A549 (cell line): ENCODE measurements around the gene NCOA1. TPM values are rescaled to one million over a fixed set of nuclear protein-coding genes. Genes with fewer than 3 reads are reported as not detected.
A peak's percentile ranks its signal among the peaks of the same experiment; 100 is the strongest.

Experiments used
- ATAC-seq, 2 experiments: fragments of 200-7000 bp in 1 of 2; fragments of >200 bp in 1 of 2; cut with Nextera tagmentation in 1 of 2; cut with Tn5 transposase in 1 of 2; 3 replicates each; pipeline versions ENCODE4 v1.8.0 to v1.9.1; 2018 to 2020; ENCODE audit warnings: mild to moderate bottlenecking in 1 of 2, moderate library complexity in 1 of 2
- CTCF ChIA-PET: fragments of 300-600 bp; sonication (Branson Sonifier 250); formaldehyde crosslinking; extraction: SDS; loops from one replicate; lab custom pipeline; 2021; ENCODE audit warnings: antibody characterized with exemption, inconsistent platforms; lab: Yijun Ruan, JAX
- POLR2A ChIA-PET: fragments of 350-600 bp; formaldehyde crosslinking; extraction: SDS; loops from one replicate; lab custom pipeline; 2021; ENCODE audit warnings: antibody characterized with exemption, inconsistent platforms; lab: Yijun Ruan, JAX
- DNase-seq, 2 experiments: peaks; one replicate each; pipeline versions ENCODE4 v3.0.0 to v3.0.0-alpha.2; 2011 to 2016; ENCODE audit warnings: low read depth in 1 of 2, low spot score in 1 of 2
- FAIRE-seq: peaks from 2 replicates; lab custom pipeline; 2011; peaks lifted over from hg19 to GRCh38; lab: Jason Lieb, UNC
- H3K27ac ChIP-seq, 2 experiments: fragments of >200 bp; sonication (Bioruptor Twin); formaldehyde crosslinking; 3 replicates each; pipeline ENCODE4 v1.5.1; 2016 to 2017
- H3K4me1 ChIP-seq: fragments of >200 bp; sonication (Bioruptor Twin); formaldehyde crosslinking; 3 replicates; pipeline ENCODE4 v1.6.1; 2016
- H3K4me2 ChIP-seq: fragments of >200 bp; sonication (Bioruptor Twin); formaldehyde crosslinking; 3 replicates; pipeline ENCODE4 v1.6.1; 2016
- H3K4me3 ChIP-seq: fragments of >200 bp; sonication (Bioruptor Twin); formaldehyde crosslinking; 3 replicates; pipeline ENCODE4 v1.5.1; 2016
- H3K9me3 ChIP-seq: fragments of >200 bp; sonication (Bioruptor Twin); formaldehyde crosslinking; 3 replicates; pipeline ENCODE4 v1.6.1; 2016
- BCL3 ChIP-seq: fragments of >200 bp; sonication (Bioruptor Twin); formaldehyde crosslinking; IDR thresholded peaks from 3 replicates; pipeline ENCODE4 v1.6.1; 2016
- CEBPB ChIP-seq, 2 experiments: fragments of >200 bp in 1 of 2; sonication (Bioruptor Twin) in 1 of 2; formaldehyde crosslinking in 1 of 2; IDR thresholded peaks; 2 replicates each; pipeline ENCODE4 v1.6.1; 2012 to 2016
- CHD2 ChIP-seq: fragments of 150-350 bp; IDR thresholded peaks from 2 replicates; pipeline ENCODE4 v1.6.1; 2014; ENCODE audit warnings: low read length; ENCODE audit not compliant: partially characterized antibody
- CHD4 ChIP-seq: fragments of 200-600 bp; sonication (generic); IDR thresholded peaks from 2 replicates; pipeline ENCODE4 v1.6.1; 2016; ENCODE audit warnings: antibody characterized with exemption, mild to moderate bottlenecking, borderline replicate concordance
- EHMT2 ChIP-seq: fragments of 200-600 bp; sonication (generic); IDR thresholded peaks from 2 replicates; pipeline ENCODE4 v1.6.1; 2016; ENCODE audit warnings: antibody characterized with exemption, low read depth, mild to moderate bottlenecking, moderate library complexity
- EP300 ChIP-seq, 2 experiments: fragments of >200 bp; sonication (Bioruptor Twin); formaldehyde crosslinking; IDR thresholded peaks; 2 replicates in 1 of 2; 3 replicates in 1 of 2; pipeline ENCODE4 v1.6.1; 2016 to 2017
- ESRRA ChIP-seq: fragments of 150-350 bp; IDR thresholded peaks from 2 replicates; pipeline ENCODE4 v1.6.1; 2014; ENCODE audit warnings: mild to moderate bottlenecking, low read length, borderline replicate concordance
- FOSB ChIP-seq: fragments of 250-450 bp; sonication (Bioruptor Pico); IDR thresholded peaks from 2 replicates; pipeline ENCODE4 v1.5.0; 2020; ENCODE audit warnings: mild to moderate bottlenecking, moderate library complexity
- FOSL2 ChIP-seq, 2 experiments: fragments of 450-650 bp in 1 of 2; fragments of >200 bp in 1 of 2; sonication (Bioruptor Twin) in 1 of 2; formaldehyde crosslinking; IDR thresholded peaks; 2 replicates each; pipeline versions ENCODE4 v1.5.0 to v1.6.1; 2016 to 2020; ENCODE audit warnings: mild to moderate bottlenecking in 1 of 2, moderate library complexity in 1 of 2
- FOXS1 ChIP-seq: fragments of 250-450 bp; sonication (Bioruptor Pico); IDR thresholded peaks from 2 replicates; pipeline ENCODE4 v1.5.0; 2020; ENCODE audit warnings: mild to moderate bottlenecking, moderate library complexity
- HDAC2 ChIP-seq: fragments of 200-600 bp; sonication (generic); IDR thresholded peaks from 2 replicates; pipeline ENCODE4 v1.6.1; 2016
- HES2 ChIP-seq: fragments of >200 bp; sonication (Bioruptor Twin); formaldehyde crosslinking; IDR thresholded peaks from 2 replicates; pipeline ENCODE4 v1.6.1; 2016
- HEYL ChIP-seq: fragments of 250-450 bp; sonication (Bioruptor Pico); IDR thresholded peaks from 2 replicates; pipeline ENCODE4 v1.8.0; 2021; ENCODE audit warnings: mild to moderate bottlenecking, moderate library complexity
- HOXB13 ChIP-seq: fragments of 250-450 bp; sonication (Bioruptor Pico); IDR thresholded peaks from 2 replicates; pipeline ENCODE4 v1.5.0; 2020; ENCODE audit warnings: low read depth, mild to moderate bottlenecking, moderate library complexity
- HOXB5 ChIP-seq: fragments of 250-450 bp; sonication (Bioruptor Pico); IDR thresholded peaks from 2 replicates; pipeline ENCODE4 v1.5.0; 2020; ENCODE audit warnings: mild to moderate bottlenecking, moderate library complexity
- KDM1A ChIP-seq: fragments of 200-600 bp; sonication (generic); IDR thresholded peaks from 2 replicates; pipeline ENCODE4 v1.6.1; 2016; ENCODE audit warnings: low read depth, mild to moderate bottlenecking
- KDM5A ChIP-seq: fragments of 200-600 bp; sonication (generic); IDR thresholded peaks from 2 replicates; pipeline ENCODE4 v1.6.1; 2016; ENCODE audit warnings: antibody characterized with exemption, mild to moderate bottlenecking
- MAFK ChIP-seq: fragments of 450-650 bp; IDR thresholded peaks from 2 replicates; pipeline ENCODE4 v1.6.1; 2014; ENCODE audit not compliant: partially characterized antibody
- NFE2L2 ChIP-seq: fragments of 150-350 bp; conservative IDR thresholded peaks from 2 replicates; pipeline ENCODE4 v1.6.1; 2014; ENCODE audit warnings: low read length
- NPAS2 ChIP-seq: fragments of 250-450 bp; sonication (Bioruptor Pico); IDR thresholded peaks from 2 replicates; pipeline ENCODE4 v1.8.0; 2022; ENCODE audit warnings: mild to moderate bottlenecking, moderate library complexity, borderline replicate concordance
- NR3C1 ChIP-seq: fragments of >200 bp; sonication (Bioruptor Twin); formaldehyde crosslinking; IDR thresholded peaks from 3 replicates; pipeline ENCODE4 v1.6.1; 2017
- PHF8 ChIP-seq: fragments of 200-600 bp; sonication (generic); IDR thresholded peaks from 2 replicates; pipeline ENCODE4 v1.6.1; 2016; ENCODE audit warnings: low read depth, mild to moderate bottlenecking, antibody characterized with exemption, moderate library complexity, borderline replicate concordance
- RFX5 ChIP-seq: fragments of 450-650 bp; IDR thresholded peaks from 2 replicates; pipeline ENCODE4 v1.7.1; 2014; ENCODE audit warnings: antibody characterized with exemption, mild to moderate bottlenecking, moderate library complexity
- SMC3 ChIP-seq: fragments of >200 bp; sonication (Bioruptor Twin); formaldehyde crosslinking; IDR thresholded peaks from 3 replicates; pipeline ENCODE4 v1.6.1; 2018; ENCODE audit warnings: inconsistent platforms
- SREBF2 ChIP-seq: fragments of 450-650 bp; IDR thresholded peaks from 2 replicates; pipeline ENCODE4 v1.6.1; 2014; ENCODE audit warnings: mild to moderate bottlenecking, moderate library complexity
- TP53 ChIP-seq: fragments of 250-450 bp; sonication (Bioruptor Pico); IDR thresholded peaks from 2 replicates; pipeline ENCODE4 v1.5.0; 2021; ENCODE audit warnings: mild to moderate bottlenecking, moderate library complexity
- ZC3H11A ChIP-seq: fragments of 450-650 bp; IDR thresholded peaks from 2 replicates; pipeline ENCODE4 v1.6.1; 2014; ENCODE audit warnings: antibody characterized with exemption, mild to moderate bottlenecking
- ZFP36 ChIP-seq: fragments of 450-650 bp; IDR thresholded peaks from 2 replicates; pipeline ENCODE4 v1.6.1; 2014; ENCODE audit warnings: borderline replicate concordance; ENCODE audit not compliant: partially characterized antibody
- ZSCAN20 ChIP-seq: fragments of 250-450 bp; sonication (Bioruptor Pico); IDR thresholded peaks from 2 replicates; pipeline ENCODE4 v1.8.0; 2022; ENCODE audit warnings: mild to moderate bottlenecking, moderate library complexity
- WGBS: methylation state at CpG from one replicate; pipeline ENCODE4 v1.1.6; 2017; ENCODE audit errors: missing lambda C conversion rate; 5-methylcytosine and 5-hydroxymethylcytosine counted together
- polyA plus RNA-seq, 4 experiments: library from polyadenylated mRNA; depleted of rRNA in 3 of 4; stranded (reverse); fragments of >200 nt; fragmentation: RNase III in 1 of 4; extraction: RNeasy Plus Mini Kit Qiagen cat#74134 plus additional on column Dnase treatment in 1 of 4; gene quantifications; 2 replicates in 3 of 4; 3 replicates in 1 of 4; pipeline ENCODE4 v1.2.3, GENCODE V29; 2011 to 2017
- TF ChIP-seq, protein P1 (sequence below): fragments of 250-450 bp; sonication (Bioruptor Pico); IDR thresholded peaks from 2 replicates; pipeline ENCODE4 v1.5.0; 2021; ENCODE audit warnings: mild to moderate bottlenecking, moderate library complexity, borderline replicate concordance
- TF ChIP-seq, protein P2 (sequence below): fragments of 250-450 bp; sonication (Bioruptor Pico); IDR thresholded peaks from 2 replicates; pipeline ENCODE4 v1.5.0; 2020; ENCODE audit warnings: low read depth, mild to moderate bottlenecking, moderate library complexity

Gene NCOA1
- polyA plus RNA-seq, 2 of the 4 experiments (the other 2 are of a cell fraction), result 7.6 to 29.9 TPM

DNA sequence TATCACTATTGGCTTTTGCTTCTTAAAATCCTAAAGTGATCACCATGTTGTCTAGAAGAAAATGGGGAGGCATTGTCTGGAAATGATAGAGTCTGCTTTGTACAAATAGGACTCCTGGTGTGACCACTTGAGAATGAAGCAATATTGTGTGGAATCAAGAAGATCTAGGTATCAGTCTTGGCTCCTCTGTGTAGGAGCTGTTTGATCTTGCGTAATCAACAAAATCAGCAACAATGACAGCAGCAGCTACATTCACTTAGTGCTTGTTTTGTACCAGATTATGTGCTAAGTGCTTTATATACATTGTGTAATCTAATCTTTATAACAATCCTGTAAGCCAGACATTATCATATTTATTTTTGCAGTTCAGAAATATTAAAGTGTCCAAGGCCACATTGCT, 17.8 kb downstream of the NCOA1 start:
- TF ChIP-seq SREBF2, result no peak
- TF ChIP-seq, protein P1, sequence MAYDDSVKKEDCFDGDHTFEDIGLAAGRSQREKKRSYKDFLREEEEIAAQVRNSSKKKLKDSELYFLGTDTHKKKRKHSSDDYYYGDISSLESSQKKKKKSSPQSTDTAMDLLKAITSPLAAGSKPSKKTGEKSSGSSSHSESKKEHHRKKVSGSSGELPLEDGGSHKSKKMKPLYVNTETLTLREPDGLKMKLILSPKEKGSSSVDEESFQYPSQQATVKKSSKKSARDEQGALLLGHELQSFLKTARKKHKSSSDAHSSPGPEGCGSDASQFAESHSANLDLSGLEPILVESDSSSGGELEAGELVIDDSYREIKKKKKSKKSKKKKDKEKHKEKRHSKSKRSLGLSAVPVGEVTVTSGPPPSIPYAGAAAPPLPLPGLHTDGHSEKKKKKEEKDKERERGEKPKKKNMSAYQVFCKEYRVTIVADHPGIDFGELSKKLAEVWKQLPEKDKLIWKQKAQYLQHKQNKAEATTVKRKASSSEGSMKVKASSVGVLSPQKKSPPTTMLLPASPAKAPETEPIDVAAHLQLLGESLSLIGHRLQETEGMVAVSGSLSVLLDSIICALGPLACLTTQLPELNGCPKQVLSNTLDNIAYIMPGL (CRISPR knock-in tag), result no peak
- no peak for TF ChIP-seq ZSCAN20 (CRISPR knock-in tag)
- TF ChIP-seq FOXS1, result no peak
- TF ChIP-seq HOXB5 (CRISPR knock-in tag), result no peak
- no peak for TF ChIP-seq KDM5A
- no peak for TF ChIP-seq CHD4
- TF ChIP-seq, protein P2, sequence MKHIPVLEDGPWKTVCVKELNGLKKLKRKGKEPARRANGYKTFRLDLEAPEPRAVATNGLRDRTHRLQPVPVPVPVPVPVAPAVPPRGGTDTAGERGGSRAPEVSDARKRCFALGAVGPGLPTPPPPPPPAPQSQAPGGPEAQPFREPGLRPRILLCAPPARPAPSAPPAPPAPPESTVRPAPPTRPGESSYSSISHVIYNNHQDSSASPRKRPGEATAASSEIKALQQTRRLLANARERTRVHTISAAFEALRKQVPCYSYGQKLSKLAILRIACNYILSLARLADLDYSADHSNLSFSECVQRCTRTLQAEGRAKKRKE (CRISPR knock-in tag), result no peak
- peak; percentile 82 to 90; a peak in 3 of 4 replicates for TF ChIP-seq CEBPB (IDR thresholded peaks at IDR 0.05)
- DNase-seq, result no peak
- ChIA-PET CTCF (interaction anchor here (1.1 kb wide), 1 partner anchor 12 kb away, joined by 3 read pairs; no protein-coding TSS in a partner anchor), POLR2A (no interaction called here)
- Histone ChIP-seq H3K4me1 (0 out of 3 replicates have a peak, but pooled peaks cover 11% of the 10 kb centered on the region), H3K27ac (no peak overlapping the region), H3K4me2 (no peak overlapping the region), H3K4me3 (no peak overlapping the region), H3K9me3 (no peaks in the 10 kb centered on the region)
- FAIRE-seq, result no peak
- 98% methylated on average over 1 of the region's 1 CpG for WGBS
- ATAC-seq, result no peak

DNA sequence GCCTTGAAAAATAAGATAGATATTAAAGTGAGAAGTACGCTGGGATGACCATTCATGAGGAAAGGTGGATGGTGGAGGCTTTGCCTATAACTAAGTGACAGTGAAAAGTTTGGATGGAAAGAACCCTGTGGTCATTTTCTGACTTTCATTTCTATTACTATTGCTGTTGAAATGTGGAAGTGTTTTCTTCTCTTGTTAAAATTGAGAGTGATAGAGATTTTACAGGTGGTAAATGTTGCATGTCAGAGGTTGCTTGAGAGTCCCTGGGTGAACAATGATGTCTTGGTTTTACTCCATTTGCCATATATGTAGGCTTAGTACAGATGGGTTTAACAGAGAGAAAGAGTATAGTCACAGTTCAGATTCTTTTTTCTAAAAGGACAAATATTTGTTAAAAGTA, 18.4 kb downstream of the NCOA1 start:
- CTCF ChIA-PET, result interaction anchor here (1.1 kb wide), 1 partner anchor 13 kb away, joined by 3 read pairs; no protein-coding TSS in a partner anchor

GRCh38 chr2:24509840-24510239, 18.8 kb downstream of the NCOA1 start:
- TF ChIP-seq EP300 (IDR thresholded peaks at IDR 0.05) (no peak), FOSL2 (IDR thresholded peaks at IDR 0.05) (no peak), FOSL2 (CRISPR knock-in tag; IDR thresholded peaks at IDR 0.05) (no peak), TP53 (no peak), MAFK (no peak), ZFP36 (no peak), SREBF2 (no peak), KDM5A (no peak), HEYL (CRISPR knock-in tag) (no peak), NR3C1 (no peak), NPAS2 (CRISPR knock-in tag) (no peak), ESRRA (no peak), NFE2L2 (no peak), HOXB13 (no peak), HES2 (no peak)
- DNase-seq, result no peak
- H3K4me2 ChIP-seq, result no peak overlapping the region
- ChIA-PET POLR2A (no interaction called here), CTCF (no interaction called here)
- H3K27ac ChIP-seq, result no peak overlapping the region
- FAIRE-seq, result no peak
- H3K4me3 ChIP-seq, result no peak overlapping the region
- no peak for ATAC-seq
- WGBS, result 86% methylated on average over 3 of the region's 3 CpGs
- peaks cover 11% of the 10 kb centered on the region; the same call in 1 of the 3 replicates for H3K4me1 ChIP-seq
- no peaks in the 10 kb centered on the region for H3K9me3 ChIP-seq

More for the DNA sequence above, 18.4 kb downstream of the NCOA1 start:
- POLR2A ChIA-PET, result no interaction called here
- H3K9me3 ChIP-seq, result no peaks in the 10 kb centered on the region
- no peak overlapping the region for H3K27ac ChIP-seq
- H3K4me1 ChIP-seq, result 0 out of 3 replicates have a peak, but pooled peaks cover 11% of the 10 kb centered on the region
- no peak overlapping the region for H3K4me2 ChIP-seq
- DNase-seq (no peak), ATAC-seq (no peak), FAIRE-seq (no peak)
- WGBS, result 89% methylated on average over 1 of the region's 1 CpG
- no peak for TF ChIP-seq BCL3
- TF ChIP-seq ESRRA, result no peak
- TF ChIP-seq EHMT2, result no peak
- no peak for TF ChIP-seq ZC3H11A
- TF ChIP-seq SMC3, result no peak
- no peak for TF ChIP-seq HDAC2
- no peak for TF ChIP-seq HOXB13
- TF ChIP-seq, protein P1 (CRISPR knock-in tag), result no peak
- no peak for TF ChIP-seq PHF8
- no peak for TF ChIP-seq FOSB
- no peak for TF ChIP-seq KDM1A
- TF ChIP-seq CHD2, result no peak
- no peak for TF ChIP-seq RFX5
- H3K4me3 ChIP-seq, result no peak overlapping the region
